Measurements from ENCODE around the gene LARGE1. TPM values are rescaled to one million over a fixed set of nuclear protein-coding genes. Genes with fewer than 3 reads are reported as not detected.

LARGE1 gene
- total RNA-seq, 4 donors from 2014 or later, result 24.9 to 51.0 (median 32.7) TPM

- TF ChIP-seq CTCF (IDR thresholded peaks at IDR 0.05), result no peak
- TF ChIP-seq POLR2A (IDR thresholded peaks at IDR 0.05), result no peak
- no peak for TF ChIP-seq EP300 (IDR thresholded peaks at IDR 0.05)
- WGBS, 2 donors, result 82% methylated on average over 7 of the region's 7 CpGs
Observed at GRCh38 chr22:33504941-33505625, 415.2 kb downstream of the LARGE1 start.

DNA sequence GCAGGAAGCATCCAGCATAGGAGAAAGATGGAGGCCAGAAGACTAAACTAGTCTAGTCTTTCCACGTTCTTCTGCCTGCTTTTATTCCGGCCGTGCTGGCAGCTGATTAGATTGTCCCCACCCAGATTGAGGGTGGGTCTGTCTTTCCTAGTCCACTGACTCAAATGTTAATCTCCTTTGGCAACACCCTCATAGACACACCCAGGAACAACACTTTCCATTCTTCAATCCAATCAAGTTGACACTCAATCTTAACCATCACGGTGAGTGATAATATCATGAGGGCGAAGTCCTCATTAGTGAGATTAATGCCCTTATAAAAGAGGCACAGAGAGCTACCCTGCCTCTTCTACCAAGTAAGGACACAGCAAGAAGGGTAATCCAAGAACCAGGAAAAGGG is 424.2 kb downstream of the LARGE1 start:
- no peak overlapping the region for H3K27ac ChIP-seq
- H3K27me3 ChIP-seq, result no peaks in the 10 kb centered on the region
- no peak for DNase-seq (ENCODE audit: low spot score in 2 of 2)
- H3K9me3 ChIP-seq, result no peaks in the 10 kb centered on the region
- H3K4me3 ChIP-seq, result no peak overlapping the region
- H3K36me3 ChIP-seq, result no peaks in the 10 kb centered on the region
- WGBS, 2 donors, result 91 to 96% methylated on average over 5 of the region's 5 CpGs
- no peak for TF ChIP-seq EP300 (IDR thresholded peaks at IDR 0.05)
- H3K4me1 ChIP-seq, result peaks cover 0 to 14% (median 3%) of the 10 kb centered on the region in 4 donors

More at GRCh38 chr22:33504941-33505625, 415.2 kb downstream of the LARGE1 start:
- no peaks in the 10 kb centered on the region for H3K4me1 ChIP-seq
- H3K27ac ChIP-seq, result no peak overlapping the region
- no peak for DNase-seq (ENCODE audit: low spot score in 2 of 2)
- H3K4me3 ChIP-seq, result no peak overlapping the region
- H3K36me3 ChIP-seq, result no peaks in the 10 kb centered on the region
- H3K9me3 ChIP-seq, result no peaks in the 10 kb centered on the region
- H3K27me3 ChIP-seq, result no peaks in the 10 kb centered on the region

DNA sequence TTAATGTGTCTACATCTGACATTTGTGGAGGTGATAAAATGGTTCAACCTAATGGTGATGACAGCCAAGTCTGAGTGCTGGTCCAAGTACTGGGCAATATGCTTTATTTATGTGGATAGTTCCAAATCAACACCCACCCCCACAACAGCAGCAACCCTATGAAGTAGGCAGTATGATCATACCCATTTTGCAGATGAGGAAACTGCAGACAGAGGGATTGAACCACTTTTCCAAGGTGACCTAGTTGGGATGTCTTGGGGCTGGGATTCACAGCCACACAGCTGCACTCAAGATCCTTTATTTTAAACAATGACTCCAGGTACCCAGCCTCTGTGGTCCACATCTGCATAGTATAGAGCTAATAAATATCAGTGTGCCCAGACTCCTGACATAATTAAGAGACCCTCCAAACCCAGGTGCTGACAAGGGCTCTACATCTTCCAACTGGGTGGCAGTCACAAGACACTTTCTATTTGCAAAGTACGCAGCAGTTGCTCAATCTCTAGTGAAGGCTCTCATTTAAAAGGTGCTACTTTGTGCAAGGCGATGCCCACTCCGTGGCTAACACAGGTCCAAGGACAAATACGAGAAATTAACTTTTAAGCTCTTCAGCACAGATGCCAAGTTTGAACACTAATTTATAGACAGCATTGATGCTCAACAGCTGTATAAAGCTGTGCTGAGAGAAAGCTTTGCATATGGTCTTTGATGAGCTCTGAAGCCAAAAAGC is 426.6 kb downstream of the LARGE1 start:
- no peak overlapping the region for H3K27ac ChIP-seq
- no peak overlapping the region for H3K4me3 ChIP-seq
- 84 to 90% methylated on average over 4 of the region's 4 CpGs for WGBS, 2 donors
- H3K27me3 ChIP-seq, result no peaks in the 10 kb centered on the region
- no peaks in the 10 kb centered on the region for H3K36me3 ChIP-seq
- TF ChIP-seq POLR2A (IDR thresholded peaks at IDR 0.05) (no peak), EP300 (IDR thresholded peaks at IDR 0.05) (no peak), CTCF (IDR thresholded peaks at IDR 0.05) (no peak)
- DNase-seq (ENCODE audit: low spot score in 2 of 2), result no peak
- H3K4me1 ChIP-seq, result peaks cover 0 to 18% (median 3%) of the 10 kb centered on the region in 4 donors
- no peaks in the 10 kb centered on the region for H3K9me3 ChIP-seq

DNA sequence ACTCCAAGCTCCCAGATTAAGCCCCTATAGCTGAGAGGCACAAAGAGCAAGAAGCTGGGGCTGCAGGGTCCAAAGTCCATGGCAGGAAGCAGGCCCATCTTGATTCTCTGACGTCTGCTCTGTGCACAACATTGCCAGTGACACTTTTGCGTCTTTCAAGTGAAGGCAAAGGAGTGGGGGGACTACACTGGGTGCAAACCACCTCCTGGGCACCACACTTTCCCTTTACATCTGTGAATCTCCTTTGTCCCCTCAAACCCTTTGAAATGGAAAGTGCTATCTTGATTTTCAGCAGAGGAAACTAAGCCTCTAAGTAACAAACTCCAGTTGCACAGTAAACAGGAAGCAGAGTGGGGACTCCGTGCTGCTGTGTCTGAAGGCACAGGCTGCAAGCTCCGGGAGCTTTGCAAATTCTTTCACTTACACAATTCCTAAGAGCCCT is 428.0 kb downstream of the LARGE1 start:
- Histone ChIP-seq H3K4me1 (peaks cover 0 to 31% (median 3%) of the 10 kb centered on the region in 4 donors), H3K4me3 (peak overlapping the region in 2 of 4 donors; percentile 4 to 6), H3K36me3 (no peaks in the 10 kb centered on the region), H3K27me3 (no peaks in the 10 kb centered on the region), H3K9me3 (no peaks in the 10 kb centered on the region), H3K27ac (peak overlapping the region in 2 of 4 donors; percentile 37 to 57)
- 36% methylated on average over 4 of the region's 4 CpGs for WGBS, 2 donors
- no peak for TF ChIP-seq EP300 (IDR thresholded peaks at IDR 0.05)
- no peak for TF ChIP-seq POLR2A (IDR thresholded peaks at IDR 0.05)
- TF ChIP-seq CTCF (IDR thresholded peaks at IDR 0.05), result no peak
- no peak for DNase-seq (ENCODE audit: low spot score in 2 of 2)

DNA sequence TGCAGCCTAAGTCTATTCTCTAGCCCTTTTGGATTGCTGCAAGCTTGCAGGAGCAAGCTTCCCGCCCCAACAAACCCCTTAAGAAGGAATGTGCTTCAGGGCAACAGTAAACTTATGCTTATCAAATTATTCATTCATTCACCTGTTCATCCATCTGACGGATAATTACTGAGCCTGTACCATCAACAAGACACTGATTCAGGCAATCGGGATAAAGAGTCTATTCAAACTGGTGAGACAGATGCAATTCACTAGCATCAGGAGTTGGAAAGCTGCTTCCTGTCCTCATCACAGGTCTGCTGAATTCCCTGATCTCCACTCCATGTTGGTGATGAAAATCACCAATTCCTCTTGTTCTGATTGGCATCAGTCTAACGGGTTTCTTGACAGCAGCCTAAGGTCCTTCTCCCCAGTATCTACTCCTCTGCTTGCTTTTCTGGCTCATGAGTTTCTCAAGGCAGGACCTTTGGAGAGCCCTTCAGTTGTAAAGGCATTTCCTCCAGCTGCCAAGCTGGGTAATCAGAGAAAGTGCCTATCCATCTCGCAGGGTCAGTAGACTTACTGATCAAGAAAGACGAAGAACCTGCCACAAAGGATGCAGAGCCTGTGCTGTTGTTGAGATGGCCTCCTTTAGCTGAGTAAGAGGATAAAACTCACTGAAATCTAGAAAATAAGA is 433.1 kb downstream of the LARGE1 start:
- WGBS, 2 donors, result 67 to 69% methylated on average over 6 of the region's 6 CpGs
- no peaks in the 10 kb centered on the region for H3K27me3 ChIP-seq
- H3K36me3 ChIP-seq, result no peaks in the 10 kb centered on the region
- peaks cover 0 to 32% (median 1%) of the 10 kb centered on the region in 4 donors for H3K4me1 ChIP-seq
- no peaks in the 10 kb centered on the region for H3K9me3 ChIP-seq
- DNase-seq (ENCODE audit: low spot score in 2 of 2), result no peak
- no peak overlapping the region for H3K27ac ChIP-seq
- TF ChIP-seq EP300 (IDR thresholded peaks at IDR 0.05), result no peak
- TF ChIP-seq CTCF (IDR thresholded peaks at IDR 0.05), result no peak
- TF ChIP-seq POLR2A (IDR thresholded peaks at IDR 0.05), result no peak
- no peak overlapping the region for H3K4me3 ChIP-seq

Data from tibial nerve (tissue), 4 donors.